ENCODE data around the gene LRP2BP.

GRCh38 chr4:185334326-185334725, 61.4 kb downstream of the LRP2BP start:
- TF ChIP-seq, protein P1, sequence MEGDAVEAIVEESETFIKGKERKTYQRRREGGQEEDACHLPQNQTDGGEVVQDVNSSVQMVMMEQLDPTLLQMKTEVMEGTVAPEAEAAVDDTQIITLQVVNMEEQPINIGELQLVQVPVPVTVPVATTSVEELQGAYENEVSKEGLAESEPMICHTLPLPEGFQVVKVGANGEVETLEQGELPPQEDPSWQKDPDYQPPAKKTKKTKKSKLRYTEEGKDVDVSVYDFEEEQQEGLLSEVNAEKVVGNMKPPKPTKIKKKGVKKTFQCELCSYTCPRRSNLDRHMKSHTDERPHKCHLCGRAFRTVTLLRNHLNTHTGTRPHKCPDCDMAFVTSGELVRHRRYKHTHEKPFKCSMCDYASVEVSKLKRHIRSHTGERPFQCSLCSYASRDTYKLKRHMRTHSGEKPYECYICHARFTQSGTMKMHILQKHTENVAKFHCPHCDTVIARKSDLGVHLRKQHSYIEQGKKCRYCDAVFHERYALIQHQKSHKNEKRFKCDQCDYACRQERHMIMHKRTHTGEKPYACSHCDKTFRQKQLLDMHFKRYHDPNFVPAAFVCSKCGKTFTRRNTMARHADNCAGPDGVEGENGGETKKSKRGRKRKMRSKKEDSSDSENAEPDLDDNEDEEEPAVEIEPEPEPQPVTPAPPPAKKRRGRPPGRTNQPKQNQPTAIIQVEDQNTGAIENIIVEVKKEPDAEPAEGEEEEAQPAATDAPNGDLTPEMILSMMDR (IDR thresholded peaks at IDR 0.05), result no peak
- TF ChIP-seq POLR2A (IDR thresholded peaks at IDR 0.05), result no peak

Measured in lower leg skin (tissue), 3 donors.